Measurements from ENCODE around the gene MESD.

GRCh38 chr15:81018197-81018596 lies 28.6 kb upstream of the MESD start:
- TF ChIP-seq CTCF (conservative IDR thresholded peaks at IDR 0.05 in 1 of 2, IDR thresholded peaks at IDR 0.05 in 1 of 2; ENCODE audit: extremely low read depth in 1 of 2, insufficient read depth in 1 of 2, low read depth in 1 of 2, low read length in 2 of 2): no peak
- no peak for TF ChIP-seq EZH2 (IDR thresholded peaks at IDR 0.05; ENCODE audit: borderline replicate concordance, low read length)
